ENCODE measurements around the gene PDCD7.
"Not testable (repeated sequence)": the region's sequence is repeated elsewhere in the genome, so short reads cannot be mapped to it uniquely, and the experiment has no call there.

DNA sequence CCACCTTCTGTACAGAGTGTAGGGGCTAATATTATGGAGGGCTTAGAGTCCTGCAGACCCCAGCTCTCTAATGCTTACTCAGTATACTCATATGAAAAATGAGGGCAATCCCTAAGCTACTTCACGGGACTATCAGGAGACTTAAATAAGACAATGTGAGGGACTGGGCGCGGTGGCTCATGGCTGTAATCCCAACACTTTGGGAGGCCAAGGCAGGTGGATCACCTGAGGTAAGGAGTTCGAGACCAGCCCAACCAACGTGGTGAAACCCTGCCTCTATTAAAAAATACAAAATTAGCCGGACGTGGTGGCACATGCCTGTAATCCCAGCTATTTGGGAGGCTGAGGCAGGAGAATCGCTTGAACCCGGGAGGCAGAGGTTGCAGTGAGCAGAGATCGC lies 33.8 kb downstream of the PDCD7 start:
- TF ChIP-seq, protein P1, sequence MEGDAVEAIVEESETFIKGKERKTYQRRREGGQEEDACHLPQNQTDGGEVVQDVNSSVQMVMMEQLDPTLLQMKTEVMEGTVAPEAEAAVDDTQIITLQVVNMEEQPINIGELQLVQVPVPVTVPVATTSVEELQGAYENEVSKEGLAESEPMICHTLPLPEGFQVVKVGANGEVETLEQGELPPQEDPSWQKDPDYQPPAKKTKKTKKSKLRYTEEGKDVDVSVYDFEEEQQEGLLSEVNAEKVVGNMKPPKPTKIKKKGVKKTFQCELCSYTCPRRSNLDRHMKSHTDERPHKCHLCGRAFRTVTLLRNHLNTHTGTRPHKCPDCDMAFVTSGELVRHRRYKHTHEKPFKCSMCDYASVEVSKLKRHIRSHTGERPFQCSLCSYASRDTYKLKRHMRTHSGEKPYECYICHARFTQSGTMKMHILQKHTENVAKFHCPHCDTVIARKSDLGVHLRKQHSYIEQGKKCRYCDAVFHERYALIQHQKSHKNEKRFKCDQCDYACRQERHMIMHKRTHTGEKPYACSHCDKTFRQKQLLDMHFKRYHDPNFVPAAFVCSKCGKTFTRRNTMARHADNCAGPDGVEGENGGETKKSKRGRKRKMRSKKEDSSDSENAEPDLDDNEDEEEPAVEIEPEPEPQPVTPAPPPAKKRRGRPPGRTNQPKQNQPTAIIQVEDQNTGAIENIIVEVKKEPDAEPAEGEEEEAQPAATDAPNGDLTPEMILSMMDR (conservative IDR thresholded peaks at IDR 0.05; ENCODE audit: low read length): not testable (repeated sequence)
- not testable (repeated sequence) for TF ChIP-seq EZH2phosphoT487 (IDR thresholded peaks at IDR 0.05; ENCODE audit: borderline replicate concordance, low read depth, low read length)
